ENCODE measurements around the gene LRP6. TPM values are rescaled to one million over a fixed set of nuclear protein-coding genes. Genes with fewer than 3 reads are reported as not detected.

LRP6 gene
- total RNA-seq, 1 donor from 2014 or later, result 1.4 TPM

GRCh38 chr12:12095021-12095420, 171.8 kb downstream of the LRP6 start:
- ATAC-seq (ENCODE audit: low read depth) (no peak), DNase-seq (no peak)
- Mint-ChIP-seq H3K27me3 (peaks cover 12% of the 10 kb centered on the region), H3K4me3 (no peak overlapping the region), H3K4me1 (no peaks in the 10 kb centered on the region), H3K27ac (no peak overlapping the region), H3K9me3 (no peaks in the 10 kb centered on the region), H3K36me3 (ENCODE audit: low read depth) (no peaks in the 10 kb centered on the region)
- TF ChIP-seq, protein P1, sequence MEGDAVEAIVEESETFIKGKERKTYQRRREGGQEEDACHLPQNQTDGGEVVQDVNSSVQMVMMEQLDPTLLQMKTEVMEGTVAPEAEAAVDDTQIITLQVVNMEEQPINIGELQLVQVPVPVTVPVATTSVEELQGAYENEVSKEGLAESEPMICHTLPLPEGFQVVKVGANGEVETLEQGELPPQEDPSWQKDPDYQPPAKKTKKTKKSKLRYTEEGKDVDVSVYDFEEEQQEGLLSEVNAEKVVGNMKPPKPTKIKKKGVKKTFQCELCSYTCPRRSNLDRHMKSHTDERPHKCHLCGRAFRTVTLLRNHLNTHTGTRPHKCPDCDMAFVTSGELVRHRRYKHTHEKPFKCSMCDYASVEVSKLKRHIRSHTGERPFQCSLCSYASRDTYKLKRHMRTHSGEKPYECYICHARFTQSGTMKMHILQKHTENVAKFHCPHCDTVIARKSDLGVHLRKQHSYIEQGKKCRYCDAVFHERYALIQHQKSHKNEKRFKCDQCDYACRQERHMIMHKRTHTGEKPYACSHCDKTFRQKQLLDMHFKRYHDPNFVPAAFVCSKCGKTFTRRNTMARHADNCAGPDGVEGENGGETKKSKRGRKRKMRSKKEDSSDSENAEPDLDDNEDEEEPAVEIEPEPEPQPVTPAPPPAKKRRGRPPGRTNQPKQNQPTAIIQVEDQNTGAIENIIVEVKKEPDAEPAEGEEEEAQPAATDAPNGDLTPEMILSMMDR (IDR thresholded peaks at IDR 0.05), result no peak
- ChIA-PET POLR2A (no interaction called here), CTCF (no interaction called here)
- intact Hi-C loops (cut with micrococcal nuclease), result no loop called here

- CTCF ChIA-PET, result no interaction called here
- intact Hi-C loops (cut with micrococcal nuclease), result no loop called here
Observed at GRCh38 chr12:12094481-12094880, 172.4 kb downstream of the LRP6 start.

DNA sequence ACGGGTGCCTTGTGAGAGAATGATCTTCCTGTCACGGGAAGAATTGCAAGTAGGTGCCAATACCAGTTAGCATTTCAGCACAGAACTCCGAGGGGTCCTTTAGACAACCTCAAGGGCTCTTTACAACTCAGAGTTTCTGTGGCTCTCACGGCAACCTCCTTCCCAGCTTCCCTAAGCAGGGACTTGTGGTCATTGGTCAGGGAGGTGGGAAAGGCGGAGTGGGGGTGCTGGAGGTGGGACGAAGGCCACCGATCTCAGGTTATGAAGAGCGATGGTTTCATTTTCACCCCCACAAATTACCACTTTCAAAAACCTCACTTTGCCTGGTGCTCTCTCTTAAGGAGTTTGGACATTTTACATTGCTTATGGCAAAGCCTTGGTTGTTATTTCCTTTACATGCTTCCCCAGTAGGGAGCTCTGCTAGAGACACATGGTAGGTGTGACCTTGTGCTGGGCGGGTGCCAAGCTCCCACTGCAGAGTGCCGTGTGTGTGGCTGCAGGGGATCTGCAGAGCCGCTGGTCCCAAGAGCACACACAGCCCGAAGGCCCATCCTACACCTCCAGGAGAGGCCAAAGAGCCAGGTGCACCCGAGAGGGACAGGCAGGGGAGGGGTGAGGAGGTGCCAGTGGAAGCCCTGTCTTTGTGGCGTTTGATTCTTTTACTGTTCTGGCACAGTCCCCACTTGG, 174.7 kb downstream of the LRP6 start:
- Mint-ChIP-seq H3K27me3 (peaks cover 18% of the 10 kb centered on the region), H3K9me3 (no peaks in the 10 kb centered on the region), H3K36me3 (ENCODE audit: low read depth) (no peaks in the 10 kb centered on the region), H3K27ac (no peak overlapping the region), H3K4me3 (no peak overlapping the region), H3K4me1 (no peaks in the 10 kb centered on the region)
- ATAC-seq (ENCODE audit: low read depth) (no peak), DNase-seq (no peak)
- intact Hi-C loops (cut with micrococcal nuclease), result no loop called here
- POLR2A ChIA-PET, result no interaction called here
- TF ChIP-seq, protein P1 (IDR thresholded peaks at IDR 0.05), result no peak
- CTCF ChIA-PET, result no interaction called here

More at GRCh38 chr12:12094481-12094880, 172.4 kb downstream of the LRP6 start:
- Mint-ChIP-seq H3K36me3 (ENCODE audit: low read depth) (no peaks in the 10 kb centered on the region), H3K4me3 (no peak overlapping the region), H3K27ac (no peak overlapping the region), H3K27me3 (peaks cover 13% of the 10 kb centered on the region), H3K4me1 (no peaks in the 10 kb centered on the region), H3K9me3 (no peaks in the 10 kb centered on the region)
- TF ChIP-seq, protein P1 (IDR thresholded peaks at IDR 0.05), result no peak
- POLR2A ChIA-PET, result no interaction called here
- ATAC-seq (ENCODE audit: low read depth) (no peak), DNase-seq (no peak)

GRCh38 chr12:12091071-12091470, 175.8 kb downstream of the LRP6 start:
- DNase-seq (no peak), ATAC-seq (ENCODE audit: low read depth) (no peak)
- CTCF ChIA-PET, result no interaction called here
- H3K4me1 Mint-ChIP-seq, result no peaks in the 10 kb centered on the region
- no peak overlapping the region for H3K27ac Mint-ChIP-seq
- H3K36me3 Mint-ChIP-seq (ENCODE audit: low read depth), result no peaks in the 10 kb centered on the region
- H3K27me3 Mint-ChIP-seq, result peaks cover 18% of the 10 kb centered on the region
- intact Hi-C loops (cut with micrococcal nuclease), result no loop called here
- H3K4me3 Mint-ChIP-seq, result no peak overlapping the region
- no peaks in the 10 kb centered on the region for H3K9me3 Mint-ChIP-seq
- TF ChIP-seq, protein P1 (IDR thresholded peaks at IDR 0.05), result no peak
- POLR2A ChIA-PET, result no interaction called here

- Mint-ChIP-seq H3K4me3 (no peak overlapping the region), H3K27ac (no peak overlapping the region), H3K27me3 (peaks cover 18% of the 10 kb centered on the region), H3K9me3 (no peaks in the 10 kb centered on the region), H3K4me1 (no peaks in the 10 kb centered on the region), H3K36me3 (ENCODE audit: low read depth) (no peaks in the 10 kb centered on the region)
- intact Hi-C loops (cut with micrococcal nuclease), result no loop called here
- ChIA-PET POLR2A (no interaction called here), CTCF (no interaction called here)
- TF ChIP-seq, protein P1 (IDR thresholded peaks at IDR 0.05), result no peak
- no peak for DNase-seq
- no peak for ATAC-seq (ENCODE audit: low read depth)
Observed at GRCh38 chr12:12088761-12089160, 178.1 kb downstream of the LRP6 start.

Measured in activated B cell treated with CpG ODN at 0.5 μM for 24 hours (primary cell).